Coronary artery (tissue), 2 donors: ENCODE measurements around the gene DHX9.

Experiments
- DNase-seq: peaks from one replicate; pipeline ENCODE4 v3.0.0-alpha.2; 2017; ENCODE audit warnings: low spot score
- H3K27ac ChIP-seq, 2 donors: fragments of 200-600 bp; sonication (generic); one replicate each; pipeline ENCODE4 v1.5.1; 2016 to 2019
- H3K4me3 ChIP-seq: fragments of 200-600 bp; sonication (generic); 2 replicates; pipeline ENCODE4 v1.5.1; 2016; ENCODE audit warnings: mild to moderate bottlenecking, moderate library complexity
- TF ChIP-seq, protein P1 (sequence below): fragments of 200-600 bp; sonication (generic); IDR thresholded peaks from one replicate; pipeline ENCODE4 v1.5.1; 2019; ENCODE audit warnings: antibody characterized with exemption

DHX9 gene

GRCh38 chr1:182803846-182804245 is 35.3 kb upstream of the DHX9 start:
- TF ChIP-seq, protein P1, sequence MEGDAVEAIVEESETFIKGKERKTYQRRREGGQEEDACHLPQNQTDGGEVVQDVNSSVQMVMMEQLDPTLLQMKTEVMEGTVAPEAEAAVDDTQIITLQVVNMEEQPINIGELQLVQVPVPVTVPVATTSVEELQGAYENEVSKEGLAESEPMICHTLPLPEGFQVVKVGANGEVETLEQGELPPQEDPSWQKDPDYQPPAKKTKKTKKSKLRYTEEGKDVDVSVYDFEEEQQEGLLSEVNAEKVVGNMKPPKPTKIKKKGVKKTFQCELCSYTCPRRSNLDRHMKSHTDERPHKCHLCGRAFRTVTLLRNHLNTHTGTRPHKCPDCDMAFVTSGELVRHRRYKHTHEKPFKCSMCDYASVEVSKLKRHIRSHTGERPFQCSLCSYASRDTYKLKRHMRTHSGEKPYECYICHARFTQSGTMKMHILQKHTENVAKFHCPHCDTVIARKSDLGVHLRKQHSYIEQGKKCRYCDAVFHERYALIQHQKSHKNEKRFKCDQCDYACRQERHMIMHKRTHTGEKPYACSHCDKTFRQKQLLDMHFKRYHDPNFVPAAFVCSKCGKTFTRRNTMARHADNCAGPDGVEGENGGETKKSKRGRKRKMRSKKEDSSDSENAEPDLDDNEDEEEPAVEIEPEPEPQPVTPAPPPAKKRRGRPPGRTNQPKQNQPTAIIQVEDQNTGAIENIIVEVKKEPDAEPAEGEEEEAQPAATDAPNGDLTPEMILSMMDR = no peak
- no peak for DNase-seq

DNA sequence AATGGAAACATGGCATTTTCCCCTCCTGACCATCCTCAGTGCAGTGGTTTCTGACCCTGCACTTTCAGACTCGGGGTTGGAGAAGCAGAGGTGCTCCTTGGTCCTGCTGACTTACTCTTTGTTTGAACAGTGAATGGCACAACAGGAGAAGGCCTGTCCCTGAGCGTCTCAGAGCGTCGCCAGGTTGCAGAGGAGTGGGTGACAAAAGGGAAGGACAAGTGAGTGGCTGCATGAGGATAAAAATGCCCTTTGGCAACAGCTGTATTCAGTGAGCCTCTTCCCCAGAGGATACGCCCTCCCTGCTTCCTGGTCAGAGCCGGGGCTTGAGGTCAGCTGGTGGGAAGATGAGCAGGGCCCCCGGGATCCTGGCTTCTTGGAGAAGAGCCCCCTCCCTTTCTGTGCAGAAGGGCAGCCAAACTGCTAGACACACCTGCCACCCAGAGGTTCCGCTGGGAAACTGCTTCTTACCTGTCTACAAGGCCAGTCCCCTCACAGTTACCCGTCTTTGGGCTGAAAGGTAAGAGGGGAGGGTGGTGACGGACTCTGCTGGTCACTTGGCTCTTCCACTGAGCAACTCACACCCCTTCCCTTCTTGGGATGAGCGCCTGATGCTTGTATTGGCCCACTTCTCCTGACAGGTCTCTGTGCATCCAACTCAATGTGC is 33.0 kb upstream of the DHX9 start:
- H3K27ac ChIP-seq = no peak overlapping the region
- no peak for DNase-seq
- no peak overlapping the region for H3K4me3 ChIP-seq
- TF ChIP-seq, protein P1 = no peak

More at GRCh38 chr1:182803846-182804245, 35.3 kb upstream of the DHX9 start:
- no peak overlapping the region for H3K27ac ChIP-seq
- H3K4me3 ChIP-seq = no peak overlapping the region

GRCh38 chr1:182807907-182808306 is 31.2 kb upstream of the DHX9 start:
- Histone ChIP-seq H3K27ac (no peak overlapping the region), H3K4me3 (no peak overlapping the region)
- no peak for DNase-seq
- TF ChIP-seq, protein P1 = no peak

DNA sequence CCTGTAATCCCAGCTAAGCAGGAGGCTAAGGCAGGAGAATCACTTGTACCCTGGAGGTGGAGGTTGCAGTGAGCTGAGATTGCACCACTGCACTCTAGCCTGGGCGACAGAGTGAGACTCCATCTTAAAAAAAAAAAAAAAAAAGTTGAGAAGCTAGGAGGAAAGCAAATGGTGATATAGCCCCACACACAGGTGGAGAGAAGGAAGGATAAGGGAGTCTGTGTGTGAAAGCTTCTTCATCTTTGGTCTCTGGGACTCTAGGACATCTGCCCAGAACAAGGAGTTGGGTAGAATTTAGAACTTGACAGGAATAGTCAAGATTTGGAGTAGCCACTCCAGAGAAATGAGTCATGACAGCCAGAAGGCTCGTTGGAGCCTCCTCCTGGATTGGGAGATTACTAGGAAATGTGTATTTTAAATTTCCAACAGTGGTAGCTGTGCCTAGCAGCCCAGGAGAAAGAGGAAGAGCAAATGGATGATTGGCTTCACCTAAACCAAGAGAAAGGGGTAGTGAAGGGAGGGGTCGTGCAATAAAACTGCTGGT is 29.7 kb upstream of the DHX9 start:
- DNase-seq = no peak
- Histone ChIP-seq H3K4me3 (no peak overlapping the region), H3K27ac (no peak overlapping the region)
- TF ChIP-seq, protein P1 = no peak

GRCh38 chr1:182811975-182812722 is 27.0 kb upstream of the DHX9 start:
- TF ChIP-seq, protein P1 = no peak
- H3K4me3 ChIP-seq = no peak overlapping the region

DNA sequence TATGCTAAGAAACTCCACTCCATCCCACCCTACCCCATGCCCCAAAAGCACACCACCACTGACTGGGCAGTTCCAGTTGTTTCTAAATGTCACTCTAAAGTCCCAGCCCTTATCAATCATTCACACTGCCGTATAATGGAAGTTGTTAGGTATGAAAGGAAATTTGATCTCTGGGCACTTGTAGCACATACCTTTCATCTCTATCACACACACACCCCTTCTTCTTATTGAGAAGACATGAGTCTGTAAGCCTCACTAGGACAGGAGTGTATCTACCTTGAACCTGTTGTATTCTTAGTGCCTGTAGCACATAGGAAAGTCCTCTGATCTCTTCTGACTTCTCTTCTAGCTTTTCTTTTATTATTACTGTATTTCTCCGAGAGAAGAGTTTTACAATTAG is 22.3 kb upstream of the DHX9 start:
- H3K4me3 ChIP-seq = no peak overlapping the region
- no peak for DNase-seq
- TF ChIP-seq, protein P1 = no peak
- H3K27ac ChIP-seq = no peak overlapping the region

More at GRCh38 chr1:182811975-182812722, 27.0 kb upstream of the DHX9 start:
- DNase-seq = no peak
- no peak overlapping the region for H3K27ac ChIP-seq
